Pancreas (tissue), 10 donors: ENCODE measurements around the gene PLEKHA8. TPM values are rescaled to one million over a fixed set of nuclear protein-coding genes. Genes with fewer than 3 reads are reported as not detected.
A peak's percentile ranks its signal among the peaks of the same experiment; 100 is the strongest.

Experiments used
- ATAC-seq, 4 donors: fragments of 200-7000 bp; cut with Tn5 transposase; one replicate each; pipeline versions ENCODE4 v1.8.0 to v1.9.1; 2020; ENCODE audit warnings: mild to moderate bottlenecking in 4 of 4, moderate library complexity in 4 of 4
- DNase-seq, 6 donors: peaks; one replicate each; pipeline ENCODE4 v3.0.0-alpha.2; 2020
- FAIRE-seq: peaks from 2 replicates; lab custom pipeline; 2012; peaks lifted over from hg19 to GRCh38; lab: Jason Lieb, UNC
- H3K27ac ChIP-seq, 4 donors: fragments of 200-600 bp; sonication (generic); 1 replicate in 3 of 4; 2 replicates in 1 of 4; pipeline versions ENCODE4 v1.5.0 to v1.8.0; 2020
- H3K27me3 ChIP-seq, 4 donors: fragments of 200-600 bp; one replicate each; pipeline ENCODE4 v1.8.0; 2021
- H3K36me3 ChIP-seq, 3 donors: fragments of 200-600 bp; sonication (generic) in 1 of 3; one replicate each; pipeline versions ENCODE4 v1.5.0 to v1.8.0; 2020 to 2021
- H3K4me1 ChIP-seq, 3 donors: fragments of 200-600 bp; one replicate each; pipeline ENCODE4 v1.8.0; 2021
- H3K4me3 ChIP-seq, 4 donors: fragments of 200-600 bp; sonication (generic) in 2 of 4; one replicate each; pipeline versions ENCODE4 v1.5.0 to v1.8.0; 2020 to 2021
- H3K9me3 ChIP-seq, 4 donors: fragments of 200-600 bp; one replicate each; pipeline ENCODE4 v1.8.0; 2021
- WGBS, 2 donors: extraction: QIAGEN DNeasy Blood & Tissue Kit; methylation state at CpG; one replicate each; pipeline ENCODE4 v1.1.7; 2013; 5-methylcytosine and 5-hydroxymethylcytosine counted together
- intact Hi-C, 3 donors: fragments of 100-400 bp; cut with DNase I; formaldehyde crosslinking; loops; one replicate each; pipeline versions ENCODE4 v1.11.1 to v1.14.2; 2022
- polyA plus RNA-seq, 2 donors: library from polyadenylated mRNA; stranded (reverse); fragments of 200-250 nt; gene quantifications; one replicate each; pipeline ENCODE4 v1.2.3, GENCODE V29; 2013
- total RNA-seq, 6 donors: library from RNA; stranded (reverse); fragmentation: NEBNext Ultra II Directional in 4 of 6; extraction: Animal tissue kit (Norgen Biotek cat#: 25700) in 4 of 6; gene quantifications; one replicate each; pipeline versions ENCODE4 v1.2.1 to v1.2.4, GENCODE V29; 2021 to 2023
- TF ChIP-seq, protein P1 (sequence below), 4 donors: fragments of 200-600 bp; sonication (generic) in 3 of 4; IDR thresholded peaks; one replicate each; pipeline versions ENCODE4 v1.5.0 to v1.8.0; 2021; ENCODE audit warnings: antibody characterized with exemption in 4 of 4
- donor health status: healthy with polysubstance abuse.
- donor health status: DM: no; HTN: no; CAD: no; lungs with moderate emphysema.
- donor health status: DM: no; HTN: no; CAD: no.
- donor health status: control.
- donor health status: control.
- donor health status: Bipolar disorder and iron deficiency.
- donor health status: DM: yes; HTN: yes; CAD: no.
- donor health status: DM: no; HTN: no; CAD: no.
- donor health status: DM: no; HTN: no; CAD: no.
- donor health status: DM: yes; HTN: yes; CAD: no.

The PLEKHA8 gene
- total and polyA plus RNA-seq, 8 donors, result 1.7 to 9.7 (median 4.3) TPM

- H3K27me3 ChIP-seq, result no peaks in the 10 kb centered on the region
- no peak overlapping the region for H3K4me3 ChIP-seq
- FAIRE-seq (no peak), ATAC-seq (peak in 1 of 4 donors; percentile 6), DNase-seq (no peak)
- H3K36me3 ChIP-seq, result no peaks in the 10 kb centered on the region
- H3K4me1 ChIP-seq, result peaks cover 0 to 14% (median 7%) of the 10 kb centered on the region in 3 donors
- TF ChIP-seq, protein P1, sequence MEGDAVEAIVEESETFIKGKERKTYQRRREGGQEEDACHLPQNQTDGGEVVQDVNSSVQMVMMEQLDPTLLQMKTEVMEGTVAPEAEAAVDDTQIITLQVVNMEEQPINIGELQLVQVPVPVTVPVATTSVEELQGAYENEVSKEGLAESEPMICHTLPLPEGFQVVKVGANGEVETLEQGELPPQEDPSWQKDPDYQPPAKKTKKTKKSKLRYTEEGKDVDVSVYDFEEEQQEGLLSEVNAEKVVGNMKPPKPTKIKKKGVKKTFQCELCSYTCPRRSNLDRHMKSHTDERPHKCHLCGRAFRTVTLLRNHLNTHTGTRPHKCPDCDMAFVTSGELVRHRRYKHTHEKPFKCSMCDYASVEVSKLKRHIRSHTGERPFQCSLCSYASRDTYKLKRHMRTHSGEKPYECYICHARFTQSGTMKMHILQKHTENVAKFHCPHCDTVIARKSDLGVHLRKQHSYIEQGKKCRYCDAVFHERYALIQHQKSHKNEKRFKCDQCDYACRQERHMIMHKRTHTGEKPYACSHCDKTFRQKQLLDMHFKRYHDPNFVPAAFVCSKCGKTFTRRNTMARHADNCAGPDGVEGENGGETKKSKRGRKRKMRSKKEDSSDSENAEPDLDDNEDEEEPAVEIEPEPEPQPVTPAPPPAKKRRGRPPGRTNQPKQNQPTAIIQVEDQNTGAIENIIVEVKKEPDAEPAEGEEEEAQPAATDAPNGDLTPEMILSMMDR (IDR thresholded peaks at IDR 0.05), result no peak
- WGBS, 2 donors, result 87 to 91% methylated on average over 2 of the region's 2 CpGs
- no peaks in the 10 kb centered on the region for H3K9me3 ChIP-seq
- intact Hi-C loops, result loop anchor here in 2 of 3 donors (10.0 kb wide), 3 partner anchors 114 to 404 kb away; no protein-coding TSS in a partner anchor
- H3K27ac ChIP-seq, result no peak overlapping the region
Observed at GRCh38 chr7:30160329-30160728, 132.1 kb downstream of the PLEKHA8 start.

DNA sequence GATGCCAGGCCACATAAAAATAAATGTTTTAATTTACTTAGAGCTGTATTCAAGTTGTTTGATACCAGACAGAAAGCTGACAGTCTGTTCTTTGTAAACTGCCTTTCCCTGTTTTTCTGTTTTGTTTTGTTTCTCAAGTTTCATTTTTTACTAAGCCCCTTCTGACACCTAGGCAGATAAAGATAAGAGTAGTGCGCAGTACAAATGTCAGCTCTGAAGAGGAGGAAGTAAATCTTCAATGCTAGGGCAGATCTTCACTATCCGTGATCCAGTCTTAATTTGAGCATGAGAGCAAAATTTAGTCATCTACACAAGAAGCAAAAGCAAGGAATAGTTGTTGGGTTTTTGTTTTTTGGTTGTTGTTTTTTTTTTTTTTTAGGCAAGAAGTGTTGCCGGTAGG, 133.9 kb downstream of the PLEKHA8 start:
- H3K9me3 ChIP-seq, result no peaks in the 10 kb centered on the region
- H3K27ac ChIP-seq, result no peak overlapping the region
- DNase-seq (no peak), ATAC-seq (no peak), FAIRE-seq (no peak)
- H3K4me1 ChIP-seq, result peaks cover 6 to 21% (median 10%) of the 10 kb centered on the region in 3 donors
- no peak overlapping the region for H3K4me3 ChIP-seq
- no peaks in the 10 kb centered on the region for H3K36me3 ChIP-seq
- WGBS, 2 donors, result 77 to 81% methylated on average over 3 of the region's 3 CpGs
- intact Hi-C loops, result loop anchor here in 2 of 3 donors (10.0 kb wide), 3 partner anchors 113 to 403 kb away; no protein-coding TSS in a partner anchor
- TF ChIP-seq, protein P1 (IDR thresholded peaks at IDR 0.05), result no peak
- no peaks in the 10 kb centered on the region for H3K27me3 ChIP-seq

DNA sequence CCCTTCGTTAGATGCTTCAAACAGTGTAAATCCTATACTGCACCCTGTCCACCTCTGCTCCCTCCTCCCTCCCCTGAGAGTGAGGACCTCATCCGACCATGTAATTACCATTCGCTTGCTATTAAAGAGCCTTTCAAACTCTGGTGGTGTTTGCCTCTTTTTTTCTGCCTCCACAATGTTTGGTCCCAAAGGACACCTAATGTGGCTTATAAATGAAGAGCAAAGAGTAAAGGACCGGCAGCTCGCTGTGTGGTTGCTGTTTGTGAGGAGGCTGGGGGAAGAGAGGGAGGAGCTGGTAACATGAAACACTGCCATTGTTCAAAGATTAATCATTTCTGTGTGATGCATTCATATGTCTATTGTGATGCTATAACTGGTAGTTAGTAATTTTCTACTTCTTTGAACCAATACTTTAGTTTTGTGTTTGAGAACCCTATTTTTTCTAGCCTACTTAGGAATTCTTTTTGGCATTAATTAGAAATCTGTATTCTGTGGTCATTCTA, 134.5 kb downstream of the PLEKHA8 start:
- TF ChIP-seq, protein P1 (IDR thresholded peaks at IDR 0.05), result no peak
- Histone ChIP-seq H3K4me3 (no peak overlapping the region), H3K4me1 (peaks cover 6 to 21% (median 10%) of the 10 kb centered on the region in 3 donors), H3K9me3 (no peaks in the 10 kb centered on the region), H3K27ac (no peak overlapping the region), H3K27me3 (no peaks in the 10 kb centered on the region), H3K36me3 (no peaks in the 10 kb centered on the region)
- no peak for ATAC-seq
- DNase-seq, result no peak
- intact Hi-C loops, result loop anchor here in 2 of 3 donors (10.0 kb wide), 3 partner anchors 112 to 402 kb away; no protein-coding TSS in a partner anchor
- 74 to 79% methylated on average over 5 of the region's 5 CpGs for WGBS, 2 donors
- FAIRE-seq, result no peak

GRCh38 chr7:30163231-30163894, 135.2 kb downstream of the PLEKHA8 start:
- no peak for ATAC-seq
- intact Hi-C loops, result loop anchor here in 2 of 3 donors (10.0 kb wide), 3 partner anchors 111 to 401 kb away; no protein-coding TSS in a partner anchor

More at GRCh38 chr7:30163231-30163894, 135.2 kb downstream of the PLEKHA8 start:
- Histone ChIP-seq H3K9me3 (no peaks in the 10 kb centered on the region), H3K4me1 (peaks cover 6 to 21% (median 10%) of the 10 kb centered on the region in 3 donors), H3K36me3 (no peaks in the 10 kb centered on the region), H3K27ac (no peak overlapping the region), H3K27me3 (no peaks in the 10 kb centered on the region), H3K4me3 (no peak overlapping the region)
- TF ChIP-seq, protein P1 (IDR thresholded peaks at IDR 0.05), result no peak
- FAIRE-seq (no peak), DNase-seq (no peak)
- 68 to 72% methylated on average over 13 of the region's 13 CpGs for WGBS, 2 donors
